ENCODE results near the gene TYW1.
"Not testable (repeated sequence)": the region's sequence is repeated elsewhere in the genome, so short reads cannot be mapped to it uniquely, and the experiment has no call there.

The TYW1 gene

GRCh38 chr7:66995050-66995776 is 1.4 kb upstream of the TYW1 start, which contains the start of gene SBDS:
Gene SBDS, minus strand, starts transcription at chr7:66995586. Its CDS starts 169 bp downstream, at chr7:66995417.
- peak; percentile 82 for DNase-seq (ENCODE audit: low read depth)

GRCh38 chr7:67000601-67001258 is 4.1 kb downstream of the TYW1 start:
- not testable (repeated sequence) for DNase-seq (ENCODE audit: low read depth)

GRCh38 chr7:67004145-67004544 is 7.5 kb downstream of the TYW1 start:
- not testable (repeated sequence) for DNase-seq (ENCODE audit: low read depth)

DNA sequence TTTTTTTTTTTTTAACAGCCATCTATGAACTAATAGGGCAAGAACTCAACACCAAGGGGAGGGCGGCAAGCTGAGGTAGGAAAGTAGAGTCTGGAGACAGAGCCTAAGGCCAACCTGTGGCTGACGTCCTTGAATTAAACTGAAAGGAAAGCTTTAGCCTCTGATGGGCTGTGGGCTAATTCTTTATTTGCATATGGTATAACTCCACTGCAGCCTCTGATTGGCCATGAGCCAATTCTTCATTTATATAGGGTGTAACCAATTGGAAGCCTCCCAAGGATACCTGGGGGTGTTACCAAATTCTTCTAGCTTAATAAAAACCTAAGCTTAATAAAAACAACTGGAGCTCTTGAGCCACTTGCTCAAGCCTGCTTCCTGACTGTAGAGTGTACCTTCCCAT is 10.3 kb downstream of the TYW1 start:
- DNase-seq (ENCODE audit: low read depth) = no peak

GRCh38 chr7:67008260-67008659 is 11.6 kb downstream of the TYW1 start:
- no peak for DNase-seq (ENCODE audit: low read depth)

DNA sequence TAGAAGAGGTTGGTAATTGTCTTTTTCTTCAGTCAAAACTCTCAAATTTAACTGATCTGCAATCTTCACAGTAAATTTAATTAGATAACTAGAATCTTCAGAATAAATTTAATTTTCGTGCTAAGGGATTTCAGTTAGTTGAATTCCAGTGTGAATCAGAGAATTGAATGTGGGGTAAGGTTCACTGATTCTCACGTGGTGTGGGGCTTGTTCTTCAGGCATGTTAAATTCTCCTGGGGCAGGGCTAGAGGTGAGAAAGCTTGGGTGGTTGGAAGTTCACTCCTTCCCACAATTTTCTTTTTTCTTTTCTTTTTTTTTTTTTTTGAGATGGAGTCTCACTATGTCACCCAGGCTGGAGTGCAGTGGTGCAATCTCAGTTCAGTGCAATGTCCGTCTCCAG is 13.0 kb downstream of the TYW1 start:
- DNase-seq (ENCODE audit: low read depth) = not testable (repeated sequence)

DNA sequence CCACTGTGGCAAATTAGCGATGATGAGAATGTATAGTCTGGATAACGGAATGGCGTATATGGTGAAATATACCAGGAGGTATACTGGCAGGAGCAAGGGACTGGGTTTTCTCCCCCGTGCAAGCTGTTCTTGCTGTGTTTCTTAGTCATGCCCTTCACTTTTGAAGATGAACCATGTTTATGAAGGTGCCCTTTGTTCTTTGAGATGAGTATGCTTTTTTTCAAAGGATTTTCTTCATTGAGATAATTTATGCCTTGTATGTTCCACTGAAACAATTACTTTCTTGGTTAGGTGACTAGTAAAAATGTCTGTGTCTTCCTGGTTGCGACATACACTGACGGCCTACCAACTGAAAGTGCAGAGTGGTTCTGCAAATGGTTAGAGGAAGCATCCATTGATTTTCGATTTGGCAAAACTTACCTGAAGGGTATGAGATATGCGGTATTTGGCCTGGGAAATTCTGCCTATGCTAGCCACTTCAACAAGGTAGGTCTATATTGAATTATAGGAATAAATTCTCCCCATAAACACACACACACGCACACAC is 17.5 kb downstream of the TYW1 start:
- not testable (repeated sequence) for DNase-seq (ENCODE audit: low read depth)

DNA sequence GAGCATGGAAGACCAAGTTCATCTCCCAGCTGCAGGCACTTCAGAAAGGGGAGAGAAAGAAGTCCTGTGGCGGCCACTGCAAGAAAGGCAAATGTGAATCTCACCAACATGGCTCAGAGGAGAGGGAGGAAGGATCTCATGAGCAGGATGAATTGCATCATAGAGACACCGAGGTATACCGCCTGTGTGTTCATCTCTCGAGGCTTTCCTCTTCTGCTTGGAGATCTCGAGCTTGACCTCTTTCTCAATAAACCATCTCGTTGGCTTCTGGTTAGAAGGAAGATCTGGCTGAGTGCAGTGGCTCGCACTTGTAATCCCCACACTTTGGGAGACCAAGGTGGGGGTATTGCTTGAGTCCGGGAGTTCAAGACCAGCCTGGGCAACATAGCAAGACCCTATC is 21.3 kb downstream of the TYW1 start:
- not testable (repeated sequence) for DNase-seq (ENCODE audit: low read depth)

- no peak for DNase-seq (ENCODE audit: low read depth)
These were observed 22.3 kb downstream of the TYW1 start for GRCh38 chr7:67018940-67019339.

- DNase-seq (ENCODE audit: low read depth) = no peak
These were observed 23.1 kb downstream of the TYW1 start for GRCh38 chr7:67019562-67020390.

GRCh38 chr7:67021260-67021659 is 24.6 kb downstream of the TYW1 start:
- no peak for DNase-seq (ENCODE audit: low read depth)

DNA sequence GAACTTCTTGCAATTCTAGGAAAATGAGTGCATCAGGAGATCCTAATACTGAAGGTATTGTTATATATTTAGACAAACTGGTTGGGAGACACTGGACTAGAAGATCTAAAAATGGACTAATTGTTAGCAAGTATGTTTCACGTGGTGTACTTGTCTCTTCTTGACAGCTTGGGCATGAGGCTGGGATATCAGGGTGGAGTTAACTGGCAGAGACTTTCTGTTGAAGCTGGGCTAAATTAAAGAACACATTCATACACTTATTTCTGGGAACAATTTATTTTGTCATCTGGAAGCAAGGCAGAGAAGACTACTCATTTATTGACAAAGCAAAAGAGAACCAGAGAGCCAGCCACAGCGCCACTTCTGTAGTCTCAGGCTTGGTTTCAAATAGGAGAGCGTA is 25.9 kb downstream of the TYW1 start:
- DNase-seq (ENCODE audit: low read depth) = no peak

GRCh38 chr7:67025459-67025858 is 28.8 kb downstream of the TYW1 start:
- DNase-seq (ENCODE audit: low read depth) = not testable (repeated sequence)

DNA sequence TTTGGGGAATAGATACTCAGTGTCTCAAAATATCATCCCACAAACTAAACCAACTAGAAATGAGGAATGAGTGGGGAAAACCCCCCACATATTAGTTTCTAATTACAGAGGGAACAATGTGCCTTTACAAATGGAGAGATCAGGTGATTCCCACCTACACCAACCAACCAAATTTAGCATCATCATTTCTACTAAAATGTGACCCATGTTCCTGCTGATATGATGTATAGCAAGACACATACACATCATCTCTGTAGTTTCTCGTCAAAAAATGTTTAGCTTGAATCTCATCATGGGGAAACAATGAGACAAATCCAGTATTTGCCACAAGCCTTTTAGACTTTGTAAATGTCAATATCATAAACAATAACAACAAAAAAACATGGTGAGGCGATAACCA is 35.1 kb downstream of the TYW1 start:
- not testable (repeated sequence) for DNase-seq (ENCODE audit: low read depth)

DNA sequence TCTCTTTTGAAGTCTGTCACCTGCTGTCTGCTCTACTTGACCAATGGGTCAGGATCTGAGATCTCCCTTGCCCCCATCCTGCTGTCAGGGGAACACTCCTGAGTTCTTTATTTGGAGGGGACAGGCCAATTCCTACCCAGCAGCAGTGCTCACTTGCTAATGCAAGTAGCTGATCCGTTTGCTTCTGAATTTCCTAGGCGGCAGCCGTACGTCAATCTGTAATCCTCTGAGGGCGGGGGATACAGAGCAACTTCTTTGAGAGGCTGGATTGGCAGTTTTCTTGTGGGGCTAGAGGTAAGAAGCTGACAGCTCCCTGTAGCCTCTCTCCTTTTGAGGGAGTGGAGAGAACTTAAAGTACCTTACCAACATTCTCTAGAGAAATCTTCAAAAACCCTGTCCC is 36.6 kb downstream of the TYW1 start:
- no peak for DNase-seq (ENCODE audit: low read depth)

DNA sequence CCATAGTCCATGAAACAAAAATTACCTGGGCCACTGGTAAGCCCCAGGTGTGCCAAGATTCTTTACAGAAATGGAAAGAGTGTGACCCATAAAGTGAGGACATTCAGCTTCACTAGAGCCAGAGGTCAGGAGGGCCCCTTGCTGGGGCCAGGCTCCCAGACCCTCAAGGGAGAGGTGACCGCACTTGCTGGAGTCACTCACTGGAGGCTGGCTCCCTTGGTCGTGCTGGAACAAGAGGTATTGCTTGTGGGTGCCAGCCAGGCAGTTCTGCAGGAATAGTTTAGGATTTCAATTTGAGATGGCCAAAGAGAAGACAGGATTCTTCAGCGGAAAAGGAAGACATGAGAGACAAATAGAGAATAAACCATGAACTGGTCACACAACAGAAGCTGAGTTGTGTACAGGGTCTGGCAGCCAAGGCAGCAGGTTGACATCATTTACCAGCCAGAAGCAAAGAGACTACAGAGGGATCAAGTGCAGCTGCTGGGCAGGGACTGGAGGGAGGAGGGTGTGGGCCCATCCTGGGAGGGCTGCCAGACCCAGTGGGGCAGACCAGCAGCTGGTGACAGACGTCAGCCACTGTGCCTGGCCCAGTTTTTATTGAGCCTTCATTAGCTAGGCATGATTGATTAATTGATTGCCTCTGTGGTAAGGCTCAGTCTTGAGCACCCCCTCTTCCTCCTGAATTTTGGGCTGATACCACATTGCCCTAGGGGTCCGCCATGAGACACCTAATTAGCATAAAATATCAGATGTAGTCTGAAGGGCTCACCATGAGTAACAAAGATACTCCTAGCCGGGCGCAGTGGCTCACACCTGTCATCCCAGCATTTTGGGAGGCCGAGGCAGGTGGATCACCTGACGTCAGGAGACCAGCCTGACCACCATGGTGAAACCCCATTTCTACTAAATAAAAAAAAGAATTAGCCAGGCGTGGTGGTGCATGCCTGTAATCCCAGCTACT is 40.1 kb downstream of the TYW1 start:
- not testable (repeated sequence) for DNase-seq (ENCODE audit: low read depth)

- DNase-seq (ENCODE audit: low read depth) = not testable (repeated sequence)
These were observed 44.2 kb downstream of the TYW1 start for GRCh38 chr7:67040832-67041231.

DNA sequence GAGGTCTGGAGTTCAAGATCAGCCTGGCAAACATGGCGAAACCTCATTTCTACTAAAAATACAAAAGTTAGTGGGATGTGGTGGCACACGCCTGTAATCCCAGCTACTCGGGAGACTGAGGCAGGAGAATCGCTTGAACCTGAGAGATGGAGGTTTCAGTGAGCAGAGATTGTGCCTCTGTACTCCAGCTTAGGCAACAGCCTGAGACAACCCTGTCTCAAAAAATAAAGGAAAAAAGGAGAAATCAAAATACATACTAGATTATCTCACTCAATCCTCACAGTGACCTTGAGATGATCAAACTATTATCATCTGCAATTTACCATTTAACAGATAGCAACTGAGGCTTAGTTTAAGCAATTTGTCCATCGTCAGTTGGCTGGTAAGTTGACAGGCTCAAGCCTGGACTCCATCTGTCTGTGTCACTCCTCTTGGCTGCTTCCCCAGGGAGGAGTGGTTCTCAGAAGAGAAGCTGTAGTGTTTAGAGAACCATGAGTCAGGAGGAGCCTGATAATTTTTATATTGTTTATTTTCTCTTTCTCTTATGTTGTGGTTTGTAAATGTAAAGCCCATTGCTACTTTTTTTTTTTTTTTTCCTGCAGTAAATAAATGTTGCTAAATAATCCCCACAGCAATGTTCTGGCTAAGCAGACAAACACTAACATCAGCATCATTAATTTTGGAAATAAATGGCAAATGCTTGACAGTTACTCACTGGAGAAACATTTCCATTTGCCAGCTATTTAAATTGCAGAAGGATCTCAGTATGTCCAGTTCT is 46.3 kb downstream of the TYW1 start:
- not testable (repeated sequence) for DNase-seq (ENCODE audit: low read depth)

DNA sequence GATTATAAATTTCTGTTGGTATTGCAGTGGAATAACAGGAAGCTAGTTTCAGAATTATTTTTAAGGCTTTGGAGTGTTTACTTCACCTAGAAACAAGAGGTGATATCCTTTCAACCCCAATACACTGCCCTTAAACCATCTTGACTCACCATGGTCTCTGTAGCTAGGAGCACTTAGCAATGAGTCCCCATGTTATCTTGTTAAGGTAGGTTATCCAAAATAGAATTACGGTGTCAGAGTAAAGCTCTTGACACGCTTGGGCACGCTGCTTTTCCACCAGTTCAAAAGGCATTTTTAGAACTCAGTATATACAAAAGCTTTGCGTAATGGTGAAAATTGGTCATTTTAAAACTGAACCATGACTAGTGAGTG is 46.9 kb downstream of the TYW1 start:
- not testable (repeated sequence) for DNase-seq (ENCODE audit: low read depth)

DNA sequence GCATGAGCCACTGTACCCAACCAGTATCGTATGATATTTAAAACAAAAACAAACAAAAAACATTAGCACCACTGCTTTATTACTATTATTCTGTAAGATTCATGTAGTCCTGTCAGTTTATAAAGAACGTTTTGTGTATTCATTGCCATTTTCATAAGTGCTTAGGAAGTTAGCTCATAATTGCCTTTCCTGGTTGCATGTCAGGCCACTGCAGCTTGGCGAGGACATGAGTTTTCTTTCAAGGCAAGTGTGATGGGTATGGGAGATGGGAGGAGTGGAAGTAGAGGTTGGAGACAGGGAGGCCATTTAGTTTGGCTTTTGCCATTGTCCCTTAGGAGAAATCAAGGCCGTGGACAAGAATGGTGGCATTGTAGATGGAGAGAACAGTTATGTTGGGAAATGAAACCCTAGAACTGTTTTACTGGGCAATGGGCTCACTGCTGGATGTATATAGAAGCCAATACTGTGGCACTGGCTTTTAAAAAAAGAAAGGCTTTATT is 48.9 kb downstream of the TYW1 start:
- no peak for DNase-seq (ENCODE audit: low read depth)

Data from stimulated activated CD8-positive, alpha-beta memory T cell treated with anti-CD3 and anti-CD28 coated beads, Interleukin-12 subunit alpha, Interleukin-12 subunit beta, amount 100 ng/mL, for 4 hours (primary cell).